Esophagus muscularis mucosa (tissue), 4 donors: ENCODE measurements around the gene MRPL58. TPM values are rescaled to one million over a fixed set of nuclear protein-coding genes. Genes with fewer than 3 reads are reported as not detected.
"Not testable (repeated sequence)": the region's sequence is repeated elsewhere in the genome, so short reads cannot be mapped to it uniquely, and the experiment has no call there.

Experiments
- DNase-seq: peaks from one replicate; pipeline ENCODE4 v3.0.0-alpha.2; 2017; ENCODE audit errors: extremely low spot score
- H3K27ac ChIP-seq, 4 donors: fragments of 200-600 bp; sonication (generic); replicated peaks in 1 of 4; 1 replicate in 3 of 4; 2 replicates in 1 of 4; pipeline ENCODE4 v1.5.1; 2016 to 2019; ENCODE audit warnings: mild to moderate bottlenecking in 1 of 4
- H3K27me3 ChIP-seq, 4 donors: fragments of 200-600 bp; sonication (generic); one replicate each; pipeline versions ENCODE4 v1.5.1 to v1.6.0; 2016 to 2019
- H3K36me3 ChIP-seq, 4 donors: fragments of 200-600 bp; sonication (generic); one replicate each; pipeline ENCODE4 v1.5.1; 2016 to 2019
- H3K4me1 ChIP-seq, 4 donors: fragments of 200-600 bp; sonication (generic); one replicate each; pipeline ENCODE4 v1.5.1; 2016 to 2019
- H3K4me3 ChIP-seq, 4 donors: fragments of 200-600 bp; sonication (generic); 1 replicate in 2 of 4; 2 replicates in 2 of 4; pipeline ENCODE4 v1.5.1; 2016 to 2019; ENCODE audit warnings: mild to moderate bottlenecking in 4 of 4, moderate library complexity in 1 of 4
- H3K9me3 ChIP-seq, 4 donors: fragments of 200-600 bp; sonication (generic); 1 replicate in 3 of 4; 2 replicates in 1 of 4; pipeline ENCODE4 v1.5.1; 2016 to 2019
- CTCF ChIP-seq, 3 experiments: fragments of 200-600 bp in 2 of 3; fragments of 450-650 bp in 1 of 3; sonication (generic) in 2 of 3; IDR thresholded peaks; one replicate each; pipeline ENCODE4 v1.5.1; 2017 to 2019; ENCODE audit warnings: antibody characterized with exemption in 3 of 3, mild to moderate bottlenecking in 2 of 3, moderate library complexity in 1 of 3
- EP300 ChIP-seq: sonication (generic); formaldehyde crosslinking; IDR thresholded peaks from one replicate; pipeline ENCODE4 v1.6.1; 2017; ENCODE audit warnings: antibody characterized with exemption
- POLR2A ChIP-seq: fragments of 450-650 bp; IDR thresholded peaks from one replicate; pipeline ENCODE4 v1.6.1; 2017; ENCODE audit warnings: antibody characterized with exemption, moderate library complexity, mild to moderate bottlenecking, low read depth
- POLR2AphosphoS5 ChIP-seq, 2 donors: sonication (generic); formaldehyde crosslinking; IDR thresholded peaks; one replicate each; pipeline ENCODE4 v1.6.1; 2017; ENCODE audit warnings: antibody characterized with exemption in 2 of 2
- WGBS: methylation state at CpG from one replicate; pipeline ENCODE4 v1.1.5; 2018; 5-methylcytosine and 5-hydroxymethylcytosine counted together
- intact Hi-C: fragments of 100-400 bp; cut with DNase I; formaldehyde crosslinking; loops from one replicate; pipeline ENCODE4 v1.15.1; 2023
- total RNA-seq, 4 donors: library from RNA; depleted of rRNA; stranded (reverse); fragments of >200 nt; gene quantifications; one replicate each; pipeline versions ENCODE4 v1.1.0 to v1.2.1, GENCODE V29; 2016

The MRPL58 gene
- total RNA-seq, 4 donors from 2014 or later = 34.9 to 47.8 (median 40.2) TPM

DNA sequence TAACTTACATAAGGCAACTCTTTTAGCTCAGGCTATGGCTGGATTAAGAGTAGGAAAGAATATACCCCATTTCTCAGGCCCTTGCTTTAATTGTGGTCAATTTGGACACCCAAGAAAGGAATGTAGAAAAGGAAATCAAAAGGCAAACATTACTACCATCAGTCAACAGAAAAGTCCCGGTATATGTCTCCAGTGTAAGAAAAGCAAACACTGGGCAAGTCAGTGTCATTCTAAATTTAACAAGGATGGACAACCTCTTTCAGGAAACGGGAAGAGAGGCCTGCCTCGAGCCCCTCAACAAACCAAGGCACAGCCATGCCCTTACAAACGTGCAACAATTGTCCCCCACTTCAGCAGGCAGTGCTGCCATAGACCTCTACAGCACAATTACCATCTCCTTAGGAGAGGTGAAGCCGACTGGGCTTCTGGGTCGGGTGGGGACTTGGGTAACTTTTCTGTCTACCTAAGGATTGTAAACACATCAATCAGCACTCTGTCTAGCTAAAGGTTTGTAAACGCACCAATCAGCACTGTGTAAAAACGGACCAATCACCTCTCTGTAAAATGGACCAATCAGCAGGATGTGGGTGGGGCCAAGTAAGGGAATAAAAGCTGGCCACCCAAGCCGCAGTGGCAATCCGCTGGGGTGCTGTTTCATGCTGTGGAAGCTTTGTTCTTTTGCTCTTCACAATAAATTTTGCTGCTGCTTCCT, 12.4 kb downstream of the MRPL58 start:
- intact Hi-C loops = no loop called here
- H3K27me3 ChIP-seq = no peaks in the 10 kb centered on the region
- H3K4me3 ChIP-seq = no peak overlapping the region
- peaks cover 25 to 34% (median 29%) of the 10 kb centered on the region in 4 donors for H3K36me3 ChIP-seq
- H3K9me3 ChIP-seq = no peaks in the 10 kb centered on the region
- no peaks in the 10 kb centered on the region for H3K4me1 ChIP-seq
- H3K27ac ChIP-seq = no peak overlapping the region
- WGBS = 91% methylated on average over 10 of the region's 10 CpGs
- TF ChIP-seq POLR2AphosphoS5 (IDR thresholded peaks at IDR 0.05) (no peak), CTCF (IDR thresholded peaks at IDR 0.05) (no peak), EP300 (no peak), POLR2A (no peak)
- DNase-seq = no peak

- H3K27ac ChIP-seq, H3K27me3 ChIP-seq, intact Hi-C loops, H3K4me1 ChIP-seq, DNase-seq, H3K4me3 ChIP-seq, H3K9me3 ChIP-seq: not testable (repeated sequence)
- 85% methylated on average over 9 of the region's 9 CpGs for WGBS
- H3K36me3 ChIP-seq = peaks cover 22 to 29% (median 25%) of the 10 kb centered on the region in 4 donors
Measured at GRCh38 chr17:75025398-75025734, 12.9 kb downstream of the MRPL58 start.

DNA sequence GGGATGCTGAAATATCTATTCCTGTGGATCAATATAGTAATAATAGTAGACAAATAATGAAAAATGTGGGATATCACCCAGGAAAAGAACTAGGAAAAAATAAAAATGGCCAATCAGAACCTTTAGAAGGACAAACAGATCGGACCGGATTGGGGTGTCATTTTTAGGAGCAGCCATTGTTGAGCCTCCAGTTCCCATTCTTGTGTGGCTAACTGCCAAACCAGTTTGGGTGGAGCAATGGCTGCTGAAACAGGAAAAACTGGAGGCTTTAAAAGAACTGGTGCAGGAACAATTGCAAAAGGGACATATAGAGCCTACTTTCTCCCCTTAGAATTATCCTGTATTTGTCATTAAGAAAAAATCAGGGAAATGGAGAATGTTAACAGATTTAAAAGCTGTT, 14.2 kb downstream of the MRPL58 start:
- H3K4me1 ChIP-seq, DNase-seq, H3K9me3 ChIP-seq, H3K4me3 ChIP-seq, H3K27ac ChIP-seq, H3K27me3 ChIP-seq, intact Hi-C loops: not testable (repeated sequence)
- 75% methylated on average over 2 of the region's 2 CpGs for WGBS
- peaks cover 9 to 16% (median 12%) of the 10 kb centered on the region in 4 donors for H3K36me3 ChIP-seq

DNA sequence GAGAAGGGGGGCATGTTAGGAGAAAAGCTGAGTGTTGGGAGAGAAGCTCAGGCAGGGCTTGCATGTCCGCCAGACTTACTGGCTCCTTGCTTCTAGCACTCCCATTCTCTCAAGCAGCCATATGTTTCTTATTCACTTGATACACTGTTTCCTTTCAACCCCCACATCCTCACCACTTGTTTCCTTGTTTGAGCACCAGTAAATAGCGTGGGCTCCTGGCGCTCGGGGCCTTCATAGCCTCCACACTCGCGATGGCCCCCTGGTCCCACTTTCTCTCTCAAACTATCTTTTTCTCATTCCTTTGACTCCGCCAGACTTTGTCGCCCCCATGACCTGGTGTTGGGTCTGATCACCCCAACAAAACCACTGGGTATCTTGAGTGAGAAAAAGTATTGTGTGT, 17.7 kb downstream of the MRPL58 start:
- Histone ChIP-seq H3K27ac (no peak overlapping the region), H3K9me3 (no peaks in the 10 kb centered on the region), H3K4me1 (peaks cover 23 to 32% (median 30%) of the 10 kb centered on the region in 4 donors), H3K36me3 (no peaks in the 10 kb centered on the region), H3K27me3 (no peaks in the 10 kb centered on the region), H3K4me3 (no peak overlapping the region)
- TF ChIP-seq CTCF (IDR thresholded peaks at IDR 0.05) (no peak), EP300 (no peak), POLR2A (no peak), POLR2AphosphoS5 (IDR thresholded peaks at IDR 0.05) (no peak)
- no peak for DNase-seq
- intact Hi-C loops = loop anchor here (5.0 kb wide), 2 partner anchors 43 to 58 kb away; partner anchors contain the start of genes CDR2L and HID1
- 91% methylated on average over 8 of the region's 8 CpGs for WGBS

DNA sequence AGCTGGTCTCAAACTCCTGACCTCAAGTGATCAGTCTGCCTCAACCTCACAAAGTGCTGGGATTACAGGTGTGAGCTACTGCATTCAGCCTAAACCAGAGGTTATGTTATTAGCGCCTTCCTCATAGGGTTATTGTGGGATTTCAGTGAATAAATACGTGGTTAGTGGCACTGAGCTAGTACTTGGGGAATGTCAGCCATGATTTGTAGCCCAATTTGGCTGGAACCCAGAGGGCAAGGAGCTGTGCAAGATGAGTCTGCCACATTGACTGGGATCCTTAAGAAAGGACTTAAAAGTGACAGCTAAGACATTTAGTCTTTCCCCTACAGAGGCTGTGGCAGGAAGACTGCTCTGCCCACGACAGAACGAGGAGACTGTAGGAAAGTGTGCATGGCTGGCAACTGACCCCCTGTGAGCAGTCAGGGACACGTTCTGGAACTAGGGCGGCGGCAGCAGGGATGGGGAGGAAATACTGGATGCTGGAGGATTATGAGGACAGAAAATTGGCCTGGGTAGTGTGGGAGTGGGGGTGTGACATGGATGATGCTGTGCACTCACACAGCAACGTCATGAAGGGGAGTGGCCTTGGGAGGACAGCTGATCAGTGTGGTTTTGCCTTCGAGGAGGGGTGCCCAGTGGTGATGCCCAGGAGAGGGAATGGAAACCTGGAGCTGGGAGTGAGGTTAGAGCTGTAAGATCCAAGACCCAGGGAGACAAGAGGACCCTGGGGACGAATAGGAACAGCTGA, 19.7 kb downstream of the MRPL58 start:
- peak; percentile 41 to 58 for TF ChIP-seq POLR2AphosphoS5 (IDR thresholded peaks at IDR 0.05)
- TF ChIP-seq EP300 = no peak
- Histone ChIP-seq H3K27me3 (no peaks in the 10 kb centered on the region), H3K9me3 (no peaks in the 10 kb centered on the region), H3K36me3 (no peaks in the 10 kb centered on the region), H3K27ac (peak overlapping the region; percentile 92 to 98 (median 96)), H3K4me3 (peak overlapping the region; percentile 67 to 88 (median 76)), H3K4me1 (peaks cover 37 to 52% (median 50%) of the 10 kb centered on the region in 4 donors)
- WGBS = 14% methylated on average over 10 of the region's 10 CpGs
- peak; percentile 95 for DNase-seq
- intact Hi-C loops = loop anchor here (5.0 kb wide), 2 partner anchors 45 to 60 kb away; partner anchors contain the start of genes CDR2L and HID1

GRCh38 chr17:75032720-75033280, 20.3 kb downstream of the MRPL58 start:
- intact Hi-C loops = loop anchor here (5.0 kb wide), 2 partner anchors 45 to 60 kb away; partner anchors contain the start of genes CDR2L and HID1
- DNase-seq = no peak
- TF ChIP-seq CTCF (IDR thresholded peaks at IDR 0.05) (no peak), EP300 (no peak), POLR2A (no peak), POLR2AphosphoS5 (IDR thresholded peaks at IDR 0.05) (no peak)
- Histone ChIP-seq H3K27me3 (no peaks in the 10 kb centered on the region), H3K4me1 (peaks cover 37 to 52% (median 50%) of the 10 kb centered on the region in 4 donors), H3K27ac (peak overlapping the region; percentile 92 to 98 (median 96)), H3K9me3 (no peaks in the 10 kb centered on the region), H3K4me3 (peak overlapping the region; percentile 67 to 88 (median 76)), H3K36me3 (peaks cover 0 to 1% (median 0%) of the 10 kb centered on the region in 4 donors)
- WGBS = 7% methylated on average over 10 of the region's 13 CpGs
